Right atrium auricular region (tissue), 2 donors: Measurements from ENCODE around the gene KLK7. TPM values are rescaled to one million over a fixed set of nuclear protein-coding genes. Genes with fewer than 3 reads are reported as not detected.

Experiments used
- DNase-seq: peaks from one replicate; pipeline ENCODE4 v3.0.0-alpha.2; 2019; ENCODE audit warnings: low spot score
- H3K27ac ChIP-seq, 2 donors: fragments of 200-600 bp; sonication (generic); 1 replicate in 1 of 2; 2 replicates in 1 of 2; pipeline ENCODE4 v1.5.1; 2016 to 2019
- H3K27me3 ChIP-seq, 2 donors: fragments of 200-600 bp; sonication (generic); one replicate each; pipeline versions ENCODE4 v1.5.1 to v1.6.0; 2017 to 2019
- H3K36me3 ChIP-seq: fragments of 200-600 bp; sonication (generic); one replicate; pipeline ENCODE4 v1.5.1; 2016
- H3K4me1 ChIP-seq, 2 donors: fragments of 200-600 bp; sonication (generic); one replicate each; pipeline versions ENCODE4 v1.5.1 to v1.6.0; 2017 to 2019
- H3K4me3 ChIP-seq, 2 donors: fragments of 200-600 bp; sonication (generic); 1 replicate in 1 of 2; 2 replicates in 1 of 2; pipeline ENCODE4 v1.5.1; 2017 to 2019; ENCODE audit warnings: mild to moderate bottlenecking in 1 of 2, moderate library complexity in 1 of 2
- H3K9me3 ChIP-seq, 2 donors: fragments of 200-600 bp; sonication (generic); one replicate each; pipeline ENCODE4 v1.5.1; 2019
- total RNA-seq, 2 donors: library from RNA; depleted of rRNA; stranded (reverse); fragments of >200 nt; gene quantifications; one replicate each; pipeline ENCODE4 v1.1.0, GENCODE V29; 2016
- TF ChIP-seq, protein P1 (sequence below), 2 donors: fragments of 200-600 bp; sonication (generic); IDR thresholded peaks; one replicate each; pipeline ENCODE4 v1.5.1; 2019; ENCODE audit warnings: antibody characterized with exemption in 2 of 2

KLK7 gene
- total RNA-seq, 2 donors from 2014 or later, result 1.5 to 1.6 TPM

DNA sequence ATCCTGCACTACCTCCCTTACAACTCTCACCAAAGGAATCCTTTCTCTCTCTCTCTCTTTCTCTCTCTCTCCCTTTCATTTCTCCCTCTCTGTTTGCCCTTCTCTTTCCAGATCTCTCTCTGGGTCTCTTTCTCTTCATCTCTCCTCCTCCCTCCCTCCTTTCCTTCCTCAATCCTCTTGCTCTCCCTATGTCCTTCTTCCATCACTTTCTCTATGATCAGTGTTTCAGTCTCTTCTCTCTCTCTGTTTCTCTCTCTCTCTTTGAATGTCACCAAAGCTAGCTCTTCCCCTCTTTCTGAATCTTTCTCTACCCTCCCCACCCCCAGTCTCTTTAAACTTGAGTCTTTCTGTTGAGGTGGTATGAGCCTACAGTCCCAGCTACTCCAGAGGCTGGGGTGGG lies 52.7 kb downstream of the KLK7 start:
- no peak for DNase-seq
- H3K4me3 ChIP-seq, result no peak overlapping the region
- TF ChIP-seq, protein P1, sequence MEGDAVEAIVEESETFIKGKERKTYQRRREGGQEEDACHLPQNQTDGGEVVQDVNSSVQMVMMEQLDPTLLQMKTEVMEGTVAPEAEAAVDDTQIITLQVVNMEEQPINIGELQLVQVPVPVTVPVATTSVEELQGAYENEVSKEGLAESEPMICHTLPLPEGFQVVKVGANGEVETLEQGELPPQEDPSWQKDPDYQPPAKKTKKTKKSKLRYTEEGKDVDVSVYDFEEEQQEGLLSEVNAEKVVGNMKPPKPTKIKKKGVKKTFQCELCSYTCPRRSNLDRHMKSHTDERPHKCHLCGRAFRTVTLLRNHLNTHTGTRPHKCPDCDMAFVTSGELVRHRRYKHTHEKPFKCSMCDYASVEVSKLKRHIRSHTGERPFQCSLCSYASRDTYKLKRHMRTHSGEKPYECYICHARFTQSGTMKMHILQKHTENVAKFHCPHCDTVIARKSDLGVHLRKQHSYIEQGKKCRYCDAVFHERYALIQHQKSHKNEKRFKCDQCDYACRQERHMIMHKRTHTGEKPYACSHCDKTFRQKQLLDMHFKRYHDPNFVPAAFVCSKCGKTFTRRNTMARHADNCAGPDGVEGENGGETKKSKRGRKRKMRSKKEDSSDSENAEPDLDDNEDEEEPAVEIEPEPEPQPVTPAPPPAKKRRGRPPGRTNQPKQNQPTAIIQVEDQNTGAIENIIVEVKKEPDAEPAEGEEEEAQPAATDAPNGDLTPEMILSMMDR (IDR thresholded peaks at IDR 0.05), result no peak
- no peaks in the 10 kb centered on the region for H3K36me3 ChIP-seq
- no peaks in the 10 kb centered on the region for H3K9me3 ChIP-seq
- no peak overlapping the region for H3K27ac ChIP-seq
- H3K27me3 ChIP-seq, result no peaks in the 10 kb centered on the region
- H3K4me1 ChIP-seq, result no peaks in the 10 kb centered on the region

DNA sequence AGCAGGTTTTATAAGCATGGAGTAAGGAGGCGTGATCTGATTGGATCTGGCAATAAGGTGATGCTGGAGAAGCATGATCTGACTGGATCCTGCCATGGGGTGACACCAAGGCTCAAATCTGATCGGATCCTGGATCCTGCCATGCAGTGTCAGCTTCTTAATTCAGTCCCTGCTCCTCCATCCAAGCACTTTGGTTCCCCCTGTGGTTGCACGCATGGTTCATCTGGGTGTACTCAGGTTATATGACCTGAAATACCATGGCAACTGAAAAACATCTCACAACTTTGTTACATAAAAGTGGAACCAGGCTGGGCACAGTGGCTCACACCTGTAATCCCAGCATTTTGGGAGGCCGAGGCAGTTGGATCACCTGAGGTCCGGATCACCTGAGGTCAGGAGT lies 54.9 kb downstream of the KLK7 start:
- no peak for DNase-seq
- no peaks in the 10 kb centered on the region for H3K36me3 ChIP-seq
- H3K27me3 ChIP-seq, result no peaks in the 10 kb centered on the region
- H3K4me3 ChIP-seq, result no peak overlapping the region
- no peak overlapping the region for H3K27ac ChIP-seq
- H3K4me1 ChIP-seq, result no peaks in the 10 kb centered on the region
- TF ChIP-seq, protein P1 (IDR thresholded peaks at IDR 0.05), result no peak
- no peaks in the 10 kb centered on the region for H3K9me3 ChIP-seq

Other genes with a start within 250 kb of the KLK7 start
- gene GPR32, start 213.5 kb downstream of the KLK7 start, total RNA-seq, result not detected
- gene ACP4, start 193.5 kb downstream of the KLK7 start, total RNA-seq, result not detected
- gene KLK1, start 160.1 kb downstream of the KLK7 start, total RNA-seq, result under 1 TPM in 1 of 2 donors, not detected in 1; 0.51 TPM
- not detected for gene KLK15, start 150.3 kb downstream of the KLK7 start, total RNA-seq
- gene KLK3, start 129.0 kb downstream of the KLK7 start, total RNA-seq, result not detected
- not detected for gene KLK2, start 110.5 kb downstream of the KLK7 start, total RNA-seq
- gene KLK4, start 72.5 kb downstream of the KLK7 start, total RNA-seq, result not detected
- 1 to 10 TPM; 2.6 to 3.1 TPM for gene KLK5, start 30.9 kb downstream of the KLK7 start, total RNA-seq
- gene KLK6, start 14.3 kb downstream of the KLK7 start, total RNA-seq, result not detected
- gene KLK8, start 17.7 kb upstream of the KLK7 start, total RNA-seq, result 1 to 10 TPM in 1 of 2 donors, not detected in 1; 2.9 TPM
- 1 to 10 TPM in 1 of 2 donors, not detected in 1; 4.5 TPM for gene KLK10, start 35.8 kb upstream of the KLK7 start, total RNA-seq
- 10 to 100 TPM; 12.5 to 24.4 TPM for gene KLK11, start 42.7 kb upstream of the KLK7 start, total RNA-seq
- not detected for gene KLK12, start 51.1 kb upstream of the KLK7 start, total RNA-seq
- not detected for gene KLK13, start 81.2 kb upstream of the KLK7 start, total RNA-seq
- gene KLK14, start 99.0 kb upstream of the KLK7 start, total RNA-seq, result under 1 TPM in 1 of 2 donors, not detected in 1; 0.35 TPM
- gene CTU1, start 124.5 kb upstream of the KLK7 start, total RNA-seq, result 1 to 10 TPM; 4.8 to 7.7 TPM
- 1 to 10 TPM; 1.5 to 7.4 TPM for gene SIGLEC9, start 141.0 kb upstream of the KLK7 start, total RNA-seq
- gene SIGLEC7, start 158.4 kb upstream of the KLK7 start, total RNA-seq, result 1 to 10 TPM in 1 of 2 donors, under 1 TPM in 1; 0.26 to 1.7 TPM
- gene CD33, start 241.2 kb upstream of the KLK7 start, total RNA-seq, result 1 to 10 TPM; 2.3 to 4.2 TPM